Mesothelial cell of epicardium (in vitro differentiated cells): Measurements from ENCODE around the gene DTX4. TPM values are rescaled to one million over a fixed set of nuclear protein-coding genes. Genes with fewer than 3 reads are reported as not detected.

Experiments used
- DNase-seq, 2 experiments: peaks; one replicate each; pipeline ENCODE4 v3.0.0; 2021; ENCODE audit warnings: low spot score in 2 of 2; ENCODE audit not compliant: unreplicated experiment in 2 of 2
- H3K27ac Mint-ChIP-seq: 2 replicates; pipeline ENCODE4 v1.8.0; 2021; ENCODE audit warnings: mixed read lengths
- H3K27me3 Mint-ChIP-seq: 2 replicates; pipeline ENCODE4 v1.8.0; 2021; ENCODE audit warnings: low read depth, mixed read lengths
- H3K36me3 Mint-ChIP-seq: 2 replicates; pipeline ENCODE4 v1.8.0; 2021; ENCODE audit warnings: mixed read lengths
- H3K4me1 Mint-ChIP-seq: 2 replicates; pipeline ENCODE4 v1.8.0; 2021; ENCODE audit warnings: mixed read lengths
- H3K4me3 Mint-ChIP-seq: 2 replicates; pipeline ENCODE4 v1.8.0; 2021; ENCODE audit warnings: mild to moderate bottlenecking, moderate library complexity, mixed read lengths
- H3K9me3 Mint-ChIP-seq: 2 replicates; pipeline ENCODE4 v1.8.0; 2021; ENCODE audit warnings: mixed read lengths
- CTCF ChIP-seq: fragments of 200-600 bp; sonication (generic); IDR thresholded peaks from one replicate; pipeline ENCODE4 v1.5.0; 2021; ENCODE audit warnings: antibody characterized with exemption; ENCODE audit not compliant: unreplicated experiment
- total RNA-seq: library from RNA; stranded (reverse); gene quantifications from 3 replicates; pipeline ENCODE4 v1.2.1, GENCODE V29; 2021

Gene DTX4
- total RNA-seq, 1 donor from 2014 or later: 37.7 TPM

GRCh38 chr11:59174664-59175033 lies 2.7 kb downstream of the DTX4 start:
- Mint-ChIP-seq H3K9me3 (no peaks in the 10 kb centered on the region), H3K4me1 (peaks cover 42% of the 10 kb centered on the region), H3K4me3 (peak overlapping the region; percentile 92), H3K27me3 (no peaks in the 10 kb centered on the region), H3K36me3 (peaks cover 14% of the 10 kb centered on the region), H3K27ac (peak overlapping the region; percentile 96)
- DNase-seq: no peak
- TF ChIP-seq CTCF: no peak

GRCh38 chr11:59175091-59175501 lies 3.2 kb downstream of the DTX4 start:
- H3K4me3 Mint-ChIP-seq: peak overlapping the region; percentile 92
- DNase-seq: no peak
- peak overlapping the region; percentile 96 for H3K27ac Mint-ChIP-seq
- H3K4me1 Mint-ChIP-seq: peaks cover 42% of the 10 kb centered on the region
- TF ChIP-seq CTCF: no peak
- no peaks in the 10 kb centered on the region for H3K9me3 Mint-ChIP-seq
- peaks cover 15% of the 10 kb centered on the region for H3K36me3 Mint-ChIP-seq
- H3K27me3 Mint-ChIP-seq: no peaks in the 10 kb centered on the region

GRCh38 chr11:59176330-59176729 lies 4.4 kb downstream of the DTX4 start:
- H3K4me1 Mint-ChIP-seq: peaks cover 42% of the 10 kb centered on the region
- no peak for TF ChIP-seq CTCF
- H3K27ac Mint-ChIP-seq: peak overlapping the region; percentile 19

GRCh38 chr11:59178402-59178801 lies 6.5 kb downstream of the DTX4 start:
- Mint-ChIP-seq H3K4me1 (peaks cover 35% of the 10 kb centered on the region), H3K27ac (peak overlapping the region; percentile 44), H3K27me3 (no peaks in the 10 kb centered on the region), H3K36me3 (peaks cover 23% of the 10 kb centered on the region), H3K4me3 (no peak overlapping the region), H3K9me3 (no peaks in the 10 kb centered on the region)
- no peak for DNase-seq
- no peak for TF ChIP-seq CTCF

More at GRCh38 chr11:59176330-59176729, 4.4 kb downstream of the DTX4 start:
- DNase-seq: no peak
- peaks cover 15% of the 10 kb centered on the region for H3K36me3 Mint-ChIP-seq
- no peaks in the 10 kb centered on the region for H3K9me3 Mint-ChIP-seq
- H3K4me3 Mint-ChIP-seq: no peak overlapping the region
- H3K27me3 Mint-ChIP-seq: no peaks in the 10 kb centered on the region

GRCh38 chr11:59179121-59179520 lies 7.2 kb downstream of the DTX4 start:
- Mint-ChIP-seq H3K4me3 (no peak overlapping the region), H3K27ac (no peak overlapping the region), H3K9me3 (no peaks in the 10 kb centered on the region), H3K36me3 (peaks cover 23% of the 10 kb centered on the region), H3K27me3 (no peaks in the 10 kb centered on the region), H3K4me1 (peaks cover 31% of the 10 kb centered on the region)
- DNase-seq: no peak
- TF ChIP-seq CTCF: no peak
